GM23248 (cell line): Measurements from ENCODE around the gene CEP295NL. TPM values are rescaled to one million over a fixed set of nuclear protein-coding genes. Genes with fewer than 3 reads are reported as not detected.

Experiments used
- DNase-seq: peaks from one replicate; pipeline ENCODE4 v3.0.0-alpha.2; 2015
- H2AFZ ChIP-seq: fragments of 200-600 bp; sonication (generic); 2 replicates; pipeline ENCODE4 v1.6.1; 2016; ENCODE audit warnings: antibody characterized with exemption
- H3F3A ChIP-seq: fragments of 200-600 bp; sonication (generic); 2 replicates; pipeline ENCODE4 v1.6.1; 2016; ENCODE audit warnings: mild to moderate bottlenecking, antibody characterized with exemption, mixed run types; ENCODE audit not compliant: insufficient read depth
- H3K27ac ChIP-seq: fragments of 200-600 bp; sonication (generic); 2 replicates; pipeline ENCODE4 v1.5.1; 2016; ENCODE audit warnings: mild to moderate bottlenecking
- H3K27me3 ChIP-seq: fragments of 200-600 bp; sonication (generic); replicated peaks from 2 replicates; pipeline ENCODE4 v1.6.1; 2016; ENCODE audit warnings: mild to moderate bottlenecking; ENCODE audit not compliant: insufficient read depth
- H3K36me3 ChIP-seq: fragments of 200-600 bp; sonication (generic); 2 replicates; pipeline ENCODE4 v1.6.1; 2016; ENCODE audit warnings: low read depth, mild to moderate bottlenecking
- H3K4me1 ChIP-seq: fragments of 200-600 bp; sonication (generic); 2 replicates; pipeline ENCODE4 v1.6.1; 2016; ENCODE audit warnings: mild to moderate bottlenecking; ENCODE audit not compliant: insufficient read depth
- H3K4me2 ChIP-seq: fragments of 200-600 bp; sonication (generic); one replicate; pipeline ENCODE4 v1.6.1; 2016; ENCODE audit warnings: mild to moderate bottlenecking; ENCODE audit not compliant: unreplicated experiment
- H3K4me3 ChIP-seq: fragments of 200-600 bp; sonication (generic); 2 replicates; pipeline ENCODE4 v1.5.1; 2016; ENCODE audit warnings: mild to moderate bottlenecking
- H3K79me2 ChIP-seq: fragments of 200-600 bp; sonication (generic); 2 replicates; pipeline ENCODE4 v1.6.1; 2016; ENCODE audit warnings: mild to moderate bottlenecking; ENCODE audit not compliant: insufficient read depth
- H3K9ac ChIP-seq: fragments of 200-600 bp; sonication (generic); 2 replicates; pipeline ENCODE4 v1.6.1; 2016; ENCODE audit warnings: mild to moderate bottlenecking
- H3K9me2 ChIP-seq: fragments of 200-600 bp; sonication (generic); 2 replicates; pipeline ENCODE4 v1.6.1; 2016; ENCODE audit warnings: mixed run types, mild to moderate bottlenecking, moderate library complexity; ENCODE audit not compliant: insufficient read depth
- H3K9me3 ChIP-seq: fragments of 200-600 bp; sonication (generic); one replicate; pipeline ENCODE4 v1.6.1; 2017; ENCODE audit warnings: low read depth
- H4K20me1 ChIP-seq: fragments of 200-600 bp; sonication (generic); 2 replicates; pipeline ENCODE4 v1.6.0; 2016; ENCODE audit not compliant: insufficient read depth
- EZH2 ChIP-seq: fragments of 200-600 bp; sonication (generic); IDR thresholded peaks from 2 replicates; pipeline ENCODE4 v1.6.1; 2018; ENCODE audit warnings: antibody characterized with exemption, mild to moderate bottlenecking; ENCODE audit not compliant: insufficient read depth, poor library complexity, severe bottlenecking
- EZH2phosphoT487 ChIP-seq: fragments of 200-600 bp; sonication (generic); IDR thresholded peaks from 2 replicates; pipeline ENCODE4 v1.6.1; 2018; ENCODE audit warnings: antibody characterized with exemption, moderate library complexity, mild to moderate bottlenecking, low read depth; ENCODE audit not compliant: insufficient read depth
- whole genome bisulfite sequencing, 2 experiments: methylation state at CpG; one replicate each; pipeline ENCODE4 v1.1.6; 2015 to 2017; ENCODE audit warnings: low lambda C conversion rate in 2 of 2, low coverage in 1 of 2; ENCODE audit errors: missing lambda C conversion rate in 2 of 2; 5-methylcytosine and 5-hydroxymethylcytosine counted together
- in situ Hi-C: fragments of 300-500 bp; cut with MboI; formaldehyde crosslinking; loops from 2 replicates; pipeline ENCODE4 v1.15.0; 2020
- polyA plus RNA-seq: library from polyadenylated mRNA; unstranded; fragments of >200 nt; fragmentation: Nextera tagmentation; extraction: Ambion mirVana; gene quantifications from 2 replicates; pipeline ENCODE4 v1.2.1, GENCODE V29; 2016
- total RNA-seq: library from RNA; depleted of rRNA; stranded (reverse); fragments of >200 nt; shearing (Covaris generic); gene quantifications from 2 replicates; pipeline ENCODE4 v1.2.3, GENCODE V29; 2014; rRNA removed

Gene CEP295NL
- total RNA-seq: 0.11 and 1.0 TPM in 2 replicates
- polyA plus RNA-seq: 0.14 and 0.35 TPM in 2 replicates

DNA sequence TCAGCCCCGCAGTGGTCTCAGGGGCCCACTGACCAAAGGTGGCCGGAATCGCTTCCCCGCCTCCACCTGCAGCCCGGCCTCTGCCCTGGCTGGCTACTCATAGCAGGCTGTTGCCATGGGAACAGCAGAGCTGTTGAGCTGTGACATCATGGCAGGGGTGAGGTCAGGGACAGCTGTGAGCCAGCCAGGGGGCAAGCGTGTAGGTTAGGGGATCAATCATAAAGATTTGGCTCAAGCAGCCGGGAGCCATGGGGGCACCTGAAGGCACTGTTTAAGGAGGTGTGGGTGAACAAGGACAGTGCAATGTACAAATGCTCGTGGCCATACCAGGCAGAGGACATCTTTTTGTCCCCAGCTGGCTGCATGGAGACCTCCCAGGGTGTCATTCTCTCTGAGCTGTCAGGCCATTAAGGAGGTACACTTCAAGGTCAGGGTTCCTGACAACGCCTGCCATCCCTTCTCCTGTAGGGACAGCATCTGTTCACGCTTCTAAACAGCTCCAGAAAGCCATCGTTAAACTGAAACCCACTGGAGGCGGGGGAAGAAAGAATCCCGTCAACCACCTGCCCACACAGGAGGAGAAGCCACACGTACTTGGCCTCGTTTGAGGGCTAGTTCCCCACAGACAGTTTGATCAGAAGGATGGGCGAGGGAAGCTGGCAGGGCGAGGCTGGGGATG lies at the start of gene CEP295NL:
TSS of gene CEP295NL (minus strand) at position 101 of the 679 bp plus-strand sequence. CDS start 1,373 bp downstream, outside the sequence.
- TF ChIP-seq EZH2: no peak
- no peak for TF ChIP-seq EZH2phosphoT487
- H3F3A ChIP-seq: peaks cover 4% of the 10 kb centered on the region; the same call in 1 of the 2 replicates
- H2AFZ ChIP-seq: no peak within 1 kb of the TSS
- H3K9me2 ChIP-seq: no peaks in the 10 kb centered on the region
- 71 to 74% methylated on average over 17 of the region's 17 CpGs for WGBS, 2 experiments
- H3K9ac ChIP-seq: no peak within 1 kb of the TSS
- H3K4me3 ChIP-seq: no peak within 1 kb of the TSS
- no peaks in the 10 kb centered on the region for H3K27me3 ChIP-seq
- peak within 1 kb of the TSS; percentile 33 for H3K27ac ChIP-seq
- peaks cover 18% of the 10 kb centered on the region for H4K20me1 ChIP-seq
- H3K4me2 ChIP-seq: no peak within 1 kb of the TSS
- no peaks in the 10 kb centered on the region for H3K9me3 ChIP-seq
- DNase-seq: peak; percentile 78
- peaks cover 22% of the 10 kb centered on the region; the same call in 1 of the 2 replicates for H3K36me3 ChIP-seq
- H3K79me2 ChIP-seq: peaks cover 100% of the 10 kb centered on the region
- in situ Hi-C loops: no loop called here
- peaks cover 2% of the 10 kb centered on the region for H3K4me1 ChIP-seq

- no peak for TF ChIP-seq EZH2
- Histone ChIP-seq H2AFZ (no peak overlapping the region), H3K9me2 (no peaks in the 10 kb centered on the region), H3K4me3 (no peak overlapping the region), H3K27ac (no peak overlapping the region), H3K4me2 (no peak overlapping the region), H3K79me2 (no peaks in the 10 kb centered on the region), H3K4me1 (peaks cover 8% of the 10 kb centered on the region), H4K20me1 (no peaks in the 10 kb centered on the region), H3F3A (no peaks in the 10 kb centered on the region), H3K9me3 (no peaks in the 10 kb centered on the region), H3K27me3 (no peaks in the 10 kb centered on the region), H3K36me3 (no peaks in the 10 kb centered on the region), H3K9ac (no peak overlapping the region)
- in situ Hi-C loops: no loop called here
- WGBS, 2 experiments: 92 to 95% methylated on average over 10 of the region's 10 CpGs
- no peak for DNase-seq
These were observed 49.7 kb upstream of the CEP295NL start for GRCh38 chr17:78952706-78953105.

GRCh38 chr17:78951967-78952551 lies 49.1 kb upstream of the CEP295NL start:
- H3K4me3 ChIP-seq: no peak overlapping the region
- in situ Hi-C loops: no loop called here
- TF ChIP-seq EZH2phosphoT487 (no peak), EZH2 (no peak)
- no peak overlapping the region for H2AFZ ChIP-seq
- H3K9me2 ChIP-seq: no peaks in the 10 kb centered on the region
- no peaks in the 10 kb centered on the region for H3K9me3 ChIP-seq
- H3K9ac ChIP-seq: no peak overlapping the region
- H3K27ac ChIP-seq: no peak overlapping the region
- H3F3A ChIP-seq: no peaks in the 10 kb centered on the region
- DNase-seq: no peak
- H3K27me3 ChIP-seq: no peaks in the 10 kb centered on the region
- no peaks in the 10 kb centered on the region for H4K20me1 ChIP-seq
- H3K79me2 ChIP-seq: no peaks in the 10 kb centered on the region
- WGBS, 2 experiments: 42 to 52% methylated on average over 12 of the region's 12 CpGs
- H3K4me2 ChIP-seq: no peak overlapping the region
- H3K36me3 ChIP-seq: no peaks in the 10 kb centered on the region
- H3K4me1 ChIP-seq: peaks cover 7% of the 10 kb centered on the region

GRCh38 chr17:78950870-78951269 lies 47.9 kb upstream of the CEP295NL start:
- Histone ChIP-seq H3K4me2 (no peak overlapping the region), H3K4me3 (no peak overlapping the region), H4K20me1 (no peaks in the 10 kb centered on the region), H3K9me2 (no peaks in the 10 kb centered on the region), H3F3A (no peaks in the 10 kb centered on the region), H3K79me2 (no peaks in the 10 kb centered on the region), H3K27ac (no peak overlapping the region), H3K9me3 (no peaks in the 10 kb centered on the region), H3K9ac (no peak overlapping the region), H3K36me3 (no peaks in the 10 kb centered on the region), H3K4me1 (no peaks in the 10 kb centered on the region), H2AFZ (no peak overlapping the region), H3K27me3 (no peaks in the 10 kb centered on the region)
- WGBS, 2 experiments: 66 to 75% methylated on average over 2 of the region's 2 CpGs
- no peak for TF ChIP-seq EZH2phosphoT487
- no peak for TF ChIP-seq EZH2
- in situ Hi-C loops: no loop called here
- DNase-seq: no peak
